ENCODE results near the gene MRPL55.

MRPL55 gene

DNA sequence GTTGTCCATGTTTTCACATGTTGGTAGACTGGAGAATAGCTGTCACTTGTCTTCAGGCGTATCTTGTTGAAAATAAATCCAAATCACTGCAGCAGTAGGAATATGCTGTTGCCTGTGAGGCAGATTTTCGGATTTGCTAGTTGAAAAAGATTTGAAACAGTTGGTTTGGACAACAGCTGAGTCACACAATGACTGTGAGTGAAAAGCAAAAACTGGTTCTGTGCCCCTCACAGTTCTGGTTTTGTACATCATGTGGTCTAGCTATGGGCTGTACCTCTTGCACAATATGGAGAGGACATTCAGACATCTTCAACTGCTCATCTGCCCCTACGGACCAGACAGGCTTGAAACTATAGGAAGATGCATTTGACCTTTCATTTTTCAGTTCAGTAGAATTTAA lies 24.8 kb downstream of the MRPL55 start:
- DNase-seq (ENCODE audit: low read depth), result no peak

DNA sequence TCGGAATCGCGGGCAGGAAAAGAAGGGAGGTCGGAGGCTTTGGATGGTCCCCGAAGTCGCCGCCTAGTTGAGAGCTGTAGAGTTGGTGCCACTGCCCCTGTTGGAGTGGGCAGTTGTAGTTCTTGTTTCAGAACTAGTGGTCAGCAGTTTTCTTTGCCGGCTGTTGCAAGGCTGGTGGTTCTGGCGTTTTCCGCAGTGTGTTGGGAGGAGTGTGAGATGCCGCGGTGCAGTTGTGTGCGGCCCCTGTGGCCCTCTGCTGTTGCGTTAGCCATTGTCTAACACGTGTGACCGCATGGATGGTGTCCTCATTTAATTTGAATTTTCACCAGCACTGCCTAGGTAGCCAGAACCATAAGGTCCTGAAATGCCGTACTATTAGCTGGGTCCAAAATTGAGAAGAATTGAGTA lies 25.2 kb downstream of the MRPL55 start:
- no peak for DNase-seq (ENCODE audit: low read depth)

DNA sequence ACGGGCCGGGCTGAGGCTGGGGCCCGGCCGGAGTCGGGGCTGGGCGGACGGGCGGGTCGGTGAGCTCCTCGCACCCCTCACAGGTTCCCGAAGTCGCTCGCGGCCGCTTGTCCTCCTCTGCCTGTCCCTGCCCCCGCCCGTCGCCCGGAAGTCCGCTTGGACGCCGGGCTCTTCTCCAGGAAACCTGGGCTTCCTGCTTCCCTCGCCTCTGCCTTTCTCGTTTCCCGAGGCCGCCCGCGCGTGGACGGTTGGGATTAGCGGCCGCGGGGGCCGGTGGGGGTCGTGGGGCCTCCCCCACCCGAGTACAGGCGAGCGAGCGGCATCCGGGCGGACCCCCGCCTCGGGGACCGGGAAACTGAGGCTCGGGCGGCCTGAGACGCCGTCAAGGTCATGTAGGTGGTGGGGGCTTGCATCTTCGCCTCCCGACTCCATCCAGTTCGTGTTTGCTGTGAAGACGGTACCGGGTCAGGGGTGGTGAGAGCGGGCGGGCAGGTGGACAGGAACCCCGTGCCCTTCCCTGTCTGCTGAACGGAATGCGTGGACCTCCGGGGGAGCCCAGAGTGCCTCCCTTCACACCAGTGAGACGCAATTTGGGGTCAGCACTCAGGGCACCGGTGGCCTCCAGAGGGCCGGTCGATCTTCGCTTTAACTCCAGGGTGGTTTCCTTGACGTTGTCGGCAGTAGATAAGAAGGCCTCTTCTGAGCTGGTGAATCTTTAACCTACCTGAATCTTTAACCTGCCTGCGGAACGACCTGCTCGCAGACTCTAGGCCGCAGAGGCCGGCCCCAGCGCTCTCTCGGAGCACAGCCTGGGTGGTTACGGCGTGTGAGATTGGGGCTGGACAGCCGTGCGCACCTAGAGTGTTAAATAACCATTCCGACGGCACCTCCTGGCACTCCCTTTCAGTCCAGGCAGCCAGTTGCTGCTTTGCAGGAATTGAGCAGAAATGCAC lies 25.9 kb downstream of the MRPL55 start:
- DNase-seq (ENCODE audit: low read depth), result no peak

DNA sequence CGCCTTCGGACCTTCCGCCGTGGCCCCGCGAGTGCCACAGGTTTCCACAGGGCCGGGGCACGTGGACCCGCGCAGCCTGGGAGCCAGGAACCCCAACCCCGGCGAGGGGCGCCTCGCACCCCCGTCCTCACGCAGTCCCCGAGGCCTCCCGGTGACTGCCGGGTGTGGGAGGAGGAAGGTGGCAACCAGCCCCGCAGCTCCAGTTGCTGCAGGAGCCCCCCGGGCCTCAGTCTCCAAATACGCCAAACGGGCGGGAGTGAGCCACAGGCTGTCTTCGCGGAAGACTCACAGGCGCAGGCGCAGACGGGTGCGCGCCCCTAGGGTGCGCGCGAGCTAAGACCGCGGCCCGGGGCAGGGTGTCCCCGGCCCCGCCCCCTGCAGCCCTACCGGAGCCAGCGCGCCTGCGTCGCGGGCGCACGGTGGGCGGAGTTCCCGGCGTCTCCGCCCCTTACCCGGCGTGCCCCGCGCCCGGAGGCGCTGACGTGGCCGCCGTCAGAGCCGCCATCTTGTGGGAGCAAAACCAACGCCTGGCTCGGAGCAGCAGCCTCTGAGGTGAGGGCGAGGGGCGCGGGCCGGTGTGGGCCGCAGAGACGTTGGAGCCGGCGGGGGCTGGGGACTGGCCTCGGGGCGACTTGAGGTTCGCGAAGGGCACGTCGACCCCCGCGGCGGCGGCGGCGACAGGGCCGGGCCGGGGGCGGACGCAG lies 26.7 kb downstream of the MRPL55 start, which contains the start of gene ARF1:
Gene ARF1 (plus strand): TSS at position 495 of the 704 bp plus-strand sequence. CDS start 14,407 bp downstream, outside the sequence.
- peak; percentile 88 for DNase-seq (ENCODE audit: low read depth)

DNA sequence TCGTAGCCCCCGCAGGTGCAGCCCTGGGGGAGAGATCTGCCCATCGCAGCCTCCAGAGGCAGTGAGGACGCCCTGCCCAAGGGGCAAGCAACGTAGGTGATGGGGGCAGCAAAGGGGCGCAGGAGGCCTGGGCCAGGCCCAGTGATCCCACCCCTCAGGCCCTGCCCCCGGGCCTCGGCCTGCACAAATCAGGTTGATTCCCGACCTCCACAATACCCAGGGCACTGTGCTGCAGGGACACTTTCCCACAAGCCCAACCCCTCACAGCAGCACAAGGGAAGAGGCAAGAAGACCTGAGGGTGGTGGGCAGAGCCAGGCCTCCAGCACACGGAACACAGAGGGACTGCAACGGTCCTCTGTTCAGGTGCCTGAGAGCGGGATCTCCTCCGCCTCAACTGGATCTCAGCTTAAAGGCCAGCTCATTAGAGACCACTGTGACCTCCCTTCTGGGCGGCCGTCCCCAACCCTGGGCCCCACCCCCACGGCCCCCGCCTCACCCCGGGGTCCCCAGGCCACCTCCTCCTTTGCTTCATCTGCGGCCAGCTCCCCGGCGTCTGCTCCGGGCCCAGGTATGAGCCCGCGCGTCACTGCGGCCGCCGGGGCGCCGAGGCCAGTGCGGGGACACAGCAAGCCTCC lies 27.4 kb downstream of the MRPL55 start:
- DNase-seq (ENCODE audit: low read depth), result no peak

DNA sequence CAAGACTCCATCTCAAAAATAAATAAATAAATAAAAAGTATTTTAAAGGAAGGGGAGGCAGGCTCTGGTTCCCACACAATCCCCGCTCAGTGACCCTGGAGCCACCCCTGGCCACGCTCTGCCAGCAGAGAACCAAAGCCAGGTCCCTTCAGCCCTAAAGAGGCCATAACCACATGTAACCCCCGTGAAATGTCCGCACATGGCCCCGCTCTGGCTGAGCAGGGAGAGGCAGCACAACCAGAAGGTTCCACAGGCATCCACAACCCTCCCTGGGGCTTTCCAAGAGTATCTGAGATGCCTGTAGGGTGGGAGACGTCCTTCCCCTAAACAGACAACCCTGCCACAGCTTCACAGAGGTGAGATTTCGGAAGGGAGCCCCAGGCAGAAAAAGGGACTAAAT lies 28.0 kb downstream of the MRPL55 start:
- DNase-seq (ENCODE audit: low read depth), result no peak

DNA sequence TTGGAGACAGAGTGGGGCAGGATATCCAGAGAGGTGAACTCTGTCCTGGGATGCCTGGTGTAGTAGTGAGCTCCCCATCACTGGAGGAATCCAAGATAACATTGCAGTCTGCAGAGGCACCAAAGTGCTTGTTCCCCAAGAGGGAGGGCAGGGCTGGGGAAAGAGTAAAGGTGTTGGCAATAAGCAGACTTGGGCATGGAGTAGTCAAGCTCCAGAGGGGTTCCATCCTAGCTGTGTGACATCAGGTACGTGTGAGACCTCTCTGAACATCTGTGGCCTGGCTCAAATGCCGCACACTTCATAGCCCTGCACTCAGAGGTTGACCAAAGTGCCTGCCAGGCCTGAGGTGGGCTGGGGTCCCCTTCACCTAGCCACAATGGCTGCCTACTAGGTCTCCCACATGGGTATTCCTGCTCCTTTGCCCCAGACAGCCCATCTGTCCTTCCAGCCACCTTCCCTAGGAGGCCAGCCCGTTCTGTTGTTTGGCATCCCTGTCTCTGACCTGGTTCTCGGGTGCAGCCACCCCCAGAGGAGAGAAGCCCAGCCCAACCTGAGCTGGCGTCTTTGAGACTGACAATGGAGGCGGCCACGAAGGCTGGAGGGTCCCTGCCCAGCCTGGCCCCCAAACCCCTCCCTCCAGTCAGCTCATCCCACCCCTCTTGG lies 29.4 kb downstream of the MRPL55 start:
- DNase-seq (ENCODE audit: low read depth), result no peak

DNA sequence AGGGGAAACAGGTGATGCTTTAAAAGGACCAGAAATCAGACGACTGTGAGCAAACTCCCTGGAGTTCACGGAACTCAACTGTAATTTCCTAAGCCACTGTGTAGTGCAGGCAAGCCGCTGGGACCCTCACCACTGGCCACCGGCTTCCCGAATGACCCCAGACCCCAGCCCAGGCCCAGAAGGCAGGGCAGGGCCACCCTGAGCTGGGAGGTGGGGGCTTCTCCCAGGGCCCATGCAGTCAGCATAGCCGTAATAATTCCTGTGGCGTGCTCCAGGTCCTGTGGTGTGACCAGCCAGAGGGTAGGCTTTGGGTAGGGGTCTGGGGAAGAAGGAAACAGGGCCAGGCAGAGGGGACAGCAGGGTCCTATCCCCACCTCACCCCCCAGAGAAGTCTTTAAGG lies 30.1 kb downstream of the MRPL55 start:
- DNase-seq (ENCODE audit: low read depth), result no peak

DNA sequence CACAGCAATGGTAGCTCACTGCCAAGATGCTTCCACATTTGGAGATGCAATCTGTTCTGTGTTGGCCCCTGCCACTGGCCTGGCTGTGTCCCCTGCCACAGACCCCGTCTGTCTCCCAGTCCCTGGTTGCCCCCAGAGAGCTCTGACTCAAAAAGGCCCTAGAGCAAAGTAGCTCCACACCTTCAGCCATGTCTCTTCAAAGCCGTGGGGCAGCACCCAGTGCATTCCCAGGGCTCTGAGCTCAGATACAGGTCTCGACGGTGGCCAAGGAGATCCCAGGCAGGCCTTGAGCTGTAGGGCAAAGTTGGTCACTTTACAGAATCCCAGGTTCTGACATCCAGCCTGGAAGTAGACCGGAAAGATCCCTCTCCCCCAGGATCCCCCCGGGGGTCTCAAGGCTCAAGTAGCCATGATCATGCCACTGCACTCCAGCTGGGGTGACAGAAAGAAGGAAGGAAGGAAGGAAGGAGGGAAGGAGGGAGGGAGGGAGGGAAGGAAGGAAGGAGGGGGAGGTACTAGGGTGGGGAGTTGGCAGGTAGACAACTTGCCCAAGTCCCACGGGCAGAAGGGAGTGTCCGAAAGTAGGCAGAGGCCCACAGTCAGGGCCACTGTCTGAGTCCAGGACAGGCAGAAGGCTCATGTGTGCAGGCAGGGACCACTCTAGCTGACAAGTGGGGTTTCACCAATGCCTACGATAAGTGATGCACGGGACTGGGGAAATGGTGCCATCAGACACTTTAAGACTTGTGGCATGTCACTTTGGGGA lies 31.4 kb downstream of the MRPL55 start:
- DNase-seq (ENCODE audit: low read depth), result no peak

DNA sequence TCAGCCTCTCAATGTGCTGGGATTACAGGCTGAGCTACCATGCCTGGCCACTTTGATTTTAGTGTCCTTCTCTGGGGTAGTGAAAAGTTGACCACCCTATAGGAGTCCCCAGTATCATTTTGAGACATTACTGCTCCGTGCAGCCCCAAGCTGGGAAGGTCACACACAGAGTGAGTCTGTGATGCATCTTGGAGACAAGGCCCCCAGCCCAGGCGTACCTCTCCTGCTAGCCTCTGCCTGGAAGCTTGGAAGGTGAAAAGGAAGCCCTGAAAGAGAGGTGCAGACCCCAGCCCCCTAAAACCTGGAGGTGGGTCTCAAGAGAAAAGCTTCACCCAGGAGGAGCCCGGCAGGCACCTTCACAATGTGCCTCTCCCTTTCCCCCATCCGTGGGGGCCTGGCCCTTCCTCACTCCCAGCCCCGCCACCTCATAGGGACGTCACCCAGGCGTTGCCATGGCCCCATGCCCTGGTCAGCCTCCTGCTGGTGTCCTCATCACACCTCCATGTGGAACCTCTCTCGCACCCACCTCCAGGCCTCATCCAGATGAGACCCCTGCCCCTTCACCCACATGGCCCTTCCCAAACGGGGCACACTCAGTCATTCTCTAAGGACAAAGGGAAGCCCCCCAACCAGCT lies 32.2 kb downstream of the MRPL55 start:
- DNase-seq (ENCODE audit: low read depth), result no peak

DNA sequence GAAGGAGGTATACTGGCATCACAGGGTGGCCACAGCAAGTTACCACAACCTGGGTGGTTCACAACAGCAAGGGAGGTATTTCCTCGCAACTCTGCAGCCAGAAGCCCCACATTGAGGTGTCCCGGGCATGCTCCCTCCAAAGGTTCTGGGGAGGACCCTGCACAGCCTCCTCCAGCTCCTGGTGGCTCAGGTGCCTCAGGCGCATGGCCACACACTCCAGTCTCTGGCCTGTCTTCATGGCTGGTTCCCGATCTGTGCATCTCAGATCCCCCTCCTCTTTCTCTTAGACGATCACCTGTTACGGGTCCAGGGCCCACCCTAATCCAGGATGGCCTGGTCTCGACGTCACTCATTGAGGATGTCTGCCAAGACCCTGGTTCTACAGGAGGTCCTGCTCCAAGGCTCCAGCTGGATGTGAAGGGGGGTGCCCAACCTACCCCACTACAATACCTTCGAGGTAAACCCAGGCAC lies 33.3 kb downstream of the MRPL55 start:
- DNase-seq (ENCODE audit: low read depth), result no peak

DNA sequence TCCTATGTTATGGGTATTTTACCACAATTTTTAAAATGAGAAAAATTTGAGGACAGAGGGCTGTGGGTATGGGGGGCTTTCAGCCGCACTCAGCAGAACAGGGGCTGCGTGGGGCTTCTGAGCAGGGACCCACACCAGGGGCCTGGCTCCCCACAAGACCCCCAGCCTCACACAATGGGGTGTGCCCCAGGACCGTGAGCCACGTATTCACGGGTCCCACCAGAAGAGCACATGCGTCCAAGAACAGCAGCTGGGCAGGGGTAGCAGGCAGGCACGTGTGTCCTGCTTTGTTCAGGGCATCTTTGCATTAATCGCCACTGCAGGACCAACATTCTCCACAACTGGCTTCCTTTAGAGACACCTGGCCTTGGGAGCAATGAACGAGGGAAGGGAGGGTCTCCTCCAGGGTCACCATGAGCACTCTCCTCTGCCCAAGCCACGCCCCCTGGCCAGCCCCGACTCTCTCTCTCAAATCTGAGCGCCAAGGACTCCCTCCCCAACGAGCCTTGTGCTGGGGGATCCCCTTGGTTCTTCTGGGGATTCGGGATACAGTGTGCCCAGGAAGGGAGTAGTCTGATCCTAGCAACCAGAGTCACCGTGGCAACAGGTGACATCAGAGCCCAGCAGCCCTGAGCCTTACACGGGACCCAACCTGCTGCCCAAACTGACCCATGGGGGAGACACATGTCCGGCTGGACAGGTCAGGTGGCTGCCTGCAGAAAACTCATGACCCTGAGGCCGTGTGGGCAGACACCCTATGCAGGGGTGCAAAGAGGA lies 34.0 kb downstream of the MRPL55 start:
- DNase-seq (ENCODE audit: low read depth), result no peak

DNA sequence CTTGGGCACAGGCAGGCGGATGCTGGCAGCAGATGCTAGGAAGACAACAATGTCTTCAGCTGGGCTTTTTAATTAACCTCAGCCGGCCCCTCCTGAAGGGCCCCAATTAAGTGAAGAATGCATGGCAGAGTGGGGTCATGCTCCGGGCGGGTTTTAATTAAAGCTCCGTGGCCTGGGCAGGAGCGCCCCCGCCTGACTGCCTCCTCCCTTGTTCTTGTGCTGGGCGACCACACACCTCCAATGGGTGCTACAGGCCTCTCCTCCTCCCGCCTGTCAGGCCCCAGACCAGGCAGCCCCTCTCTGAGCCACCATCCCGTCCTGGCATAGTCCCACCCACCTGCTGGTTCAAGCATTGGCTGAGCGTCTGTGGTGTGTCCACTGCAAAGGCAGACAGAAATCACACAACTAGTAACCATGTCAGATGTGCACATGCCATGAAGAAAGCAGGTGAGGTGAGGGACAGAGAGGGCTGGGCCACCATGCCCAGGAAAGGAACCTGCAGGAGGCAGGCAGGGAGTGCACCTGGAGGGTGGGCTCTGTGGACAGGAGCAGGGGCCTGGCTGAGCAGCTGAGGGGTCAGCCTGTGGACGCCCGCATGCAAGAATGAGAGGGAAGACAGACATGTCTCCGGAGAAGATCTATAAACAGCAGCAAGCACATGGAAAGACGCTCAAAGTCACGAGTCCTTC lies 35.1 kb downstream of the MRPL55 start:
- DNase-seq (ENCODE audit: low read depth), result no peak

DNA sequence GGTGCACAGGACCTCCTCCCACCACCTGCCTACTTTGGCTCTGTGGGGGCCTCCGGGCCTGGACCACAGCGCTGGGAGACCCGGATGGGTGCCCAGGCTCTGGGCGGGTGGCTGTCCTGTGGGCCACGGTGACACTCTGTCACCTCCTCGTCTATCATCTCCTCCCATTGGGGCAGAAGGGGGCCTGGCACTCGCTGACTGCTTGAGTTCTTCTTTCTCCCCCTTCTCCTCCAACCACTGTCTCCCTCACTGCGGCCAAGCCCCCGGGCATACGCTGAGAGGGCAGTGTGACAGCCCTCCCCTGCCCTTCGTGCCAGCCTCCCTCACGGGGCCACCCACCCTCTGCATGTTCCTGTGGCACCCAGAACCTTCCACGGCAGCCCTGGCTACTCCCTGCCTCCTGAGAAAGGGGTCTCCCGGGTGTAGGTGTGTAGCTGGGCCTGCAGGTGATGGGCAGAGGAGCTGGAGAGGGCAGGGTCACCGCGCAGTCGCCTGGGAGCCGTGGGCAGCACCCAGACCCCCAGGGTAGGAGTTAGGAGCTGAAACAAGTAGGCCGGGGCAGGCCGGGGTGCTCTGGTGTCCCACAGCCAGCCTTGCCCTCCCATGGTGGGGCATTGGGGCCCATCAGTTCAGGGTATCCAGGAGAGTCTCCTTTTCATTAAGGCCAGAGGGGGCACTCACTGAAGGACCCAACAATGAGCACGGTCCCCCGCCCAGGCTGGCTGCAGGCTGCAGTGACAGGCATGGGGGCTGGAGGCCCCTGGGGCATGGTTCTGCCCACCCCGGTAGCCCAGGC lies 35.8 kb downstream of the MRPL55 start:
- DNase-seq (ENCODE audit: low read depth), result no peak

DNA sequence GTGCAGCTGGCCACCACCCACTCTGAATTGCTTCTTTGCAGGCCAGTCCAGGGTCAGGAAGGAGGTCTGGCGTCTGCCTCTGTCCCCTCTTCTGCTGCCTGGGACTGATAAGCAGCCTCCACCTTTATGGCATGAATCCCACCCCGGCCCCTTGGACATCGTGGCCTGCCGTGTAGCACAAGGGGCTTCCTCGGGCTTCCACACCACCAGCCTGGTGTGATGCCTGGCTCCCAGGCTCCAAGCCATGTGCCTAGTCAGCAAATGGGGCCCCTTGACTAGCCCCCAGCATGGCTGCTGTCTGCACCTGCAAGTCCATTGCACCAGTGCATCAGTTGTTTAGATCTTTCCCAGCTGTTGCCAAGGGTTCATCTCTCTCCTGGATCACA lies 36.4 kb downstream of the MRPL55 start:
- DNase-seq (ENCODE audit: low read depth), result no peak

DNA sequence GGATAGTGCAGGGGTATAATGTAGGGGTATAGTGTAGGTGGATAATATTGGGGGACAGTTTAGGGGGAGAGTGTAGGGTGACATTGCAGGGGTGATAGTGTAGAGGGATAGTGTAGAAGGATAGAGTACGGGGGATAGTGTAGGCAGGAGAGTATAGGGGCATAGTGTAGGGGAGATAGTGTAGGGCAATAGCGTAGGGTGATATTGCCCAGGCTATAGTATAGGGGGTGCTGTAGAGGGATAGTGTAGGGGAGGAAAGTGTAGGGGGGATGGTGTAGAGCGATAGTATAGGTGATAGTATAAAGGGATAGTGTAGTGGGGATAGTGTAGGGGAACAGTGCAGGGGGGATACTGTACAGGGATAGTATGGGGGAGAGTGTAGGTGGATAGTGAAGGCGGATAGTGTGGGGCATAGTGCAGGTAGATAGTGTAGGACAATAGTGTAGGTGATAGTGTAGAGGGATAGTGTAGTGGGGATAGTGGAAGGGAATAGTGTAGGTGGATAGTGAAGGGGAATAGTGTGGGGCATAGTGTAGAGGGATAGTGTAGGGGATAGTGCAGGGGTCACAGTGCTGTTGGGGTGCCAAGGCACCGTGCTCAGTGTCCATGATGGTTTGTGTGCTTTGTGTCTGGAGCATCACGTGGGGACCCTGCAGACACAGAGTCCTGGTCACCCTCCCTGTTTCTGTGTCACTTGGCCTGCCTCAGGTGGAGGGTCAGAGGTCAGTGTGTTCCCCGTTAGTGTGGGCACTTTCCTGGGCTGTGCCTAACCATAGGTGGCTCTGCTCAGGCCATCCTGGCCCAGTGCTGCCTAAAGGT lies 37.1 kb downstream of the MRPL55 start:
- DNase-seq (ENCODE audit: low read depth), result no peak

DNA sequence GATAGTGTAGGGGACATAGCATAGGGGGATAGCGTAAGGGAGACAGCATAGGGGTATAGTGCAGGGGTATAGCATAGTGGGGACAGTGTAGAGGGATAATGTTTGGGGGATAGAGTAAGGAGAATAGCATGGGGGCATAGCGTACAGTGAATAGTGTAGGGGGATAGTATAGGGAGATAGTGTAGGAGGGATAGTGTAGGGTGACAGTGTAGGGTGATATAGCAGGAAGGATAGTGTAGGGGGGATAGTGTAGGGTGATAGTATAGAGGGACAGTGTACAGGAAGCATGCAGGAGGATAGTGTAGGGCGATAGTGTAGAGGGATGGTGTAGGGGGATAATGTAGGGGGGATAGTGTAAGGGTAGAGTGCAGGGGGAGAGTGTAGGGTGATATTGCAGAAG lies 38.2 kb downstream of the MRPL55 start:
- DNase-seq (ENCODE audit: low read depth), result no peak

DNA sequence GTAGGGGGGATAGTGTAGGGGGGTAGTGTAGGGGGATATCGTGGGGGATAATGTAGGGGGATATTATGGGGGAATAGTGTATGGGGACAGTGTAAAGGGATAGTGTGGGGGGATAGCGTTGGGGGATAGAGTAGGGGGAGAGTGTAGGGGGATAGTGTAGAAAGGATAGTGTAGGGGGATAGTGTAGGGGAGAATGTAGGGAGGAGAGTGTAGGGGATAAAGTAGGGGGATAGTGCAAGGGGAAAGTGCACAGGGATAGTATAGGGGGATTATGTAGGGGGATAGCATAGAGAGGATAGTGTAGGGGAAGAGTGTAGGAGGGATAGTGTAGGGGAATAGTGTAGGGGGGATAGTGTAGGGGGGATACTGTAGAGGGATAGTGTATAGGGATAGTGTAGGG lies 38.9 kb downstream of the MRPL55 start:
- DNase-seq (ENCODE audit: low read depth), result no peak
